ENCODE data around the gene MAML2. TPM values are rescaled to one million over a fixed set of nuclear protein-coding genes. Genes with fewer than 3 reads are reported as not detected.

The MAML2 gene
- total RNA-seq, 1 donor from 2014 or later: 31.5 TPM

DNA sequence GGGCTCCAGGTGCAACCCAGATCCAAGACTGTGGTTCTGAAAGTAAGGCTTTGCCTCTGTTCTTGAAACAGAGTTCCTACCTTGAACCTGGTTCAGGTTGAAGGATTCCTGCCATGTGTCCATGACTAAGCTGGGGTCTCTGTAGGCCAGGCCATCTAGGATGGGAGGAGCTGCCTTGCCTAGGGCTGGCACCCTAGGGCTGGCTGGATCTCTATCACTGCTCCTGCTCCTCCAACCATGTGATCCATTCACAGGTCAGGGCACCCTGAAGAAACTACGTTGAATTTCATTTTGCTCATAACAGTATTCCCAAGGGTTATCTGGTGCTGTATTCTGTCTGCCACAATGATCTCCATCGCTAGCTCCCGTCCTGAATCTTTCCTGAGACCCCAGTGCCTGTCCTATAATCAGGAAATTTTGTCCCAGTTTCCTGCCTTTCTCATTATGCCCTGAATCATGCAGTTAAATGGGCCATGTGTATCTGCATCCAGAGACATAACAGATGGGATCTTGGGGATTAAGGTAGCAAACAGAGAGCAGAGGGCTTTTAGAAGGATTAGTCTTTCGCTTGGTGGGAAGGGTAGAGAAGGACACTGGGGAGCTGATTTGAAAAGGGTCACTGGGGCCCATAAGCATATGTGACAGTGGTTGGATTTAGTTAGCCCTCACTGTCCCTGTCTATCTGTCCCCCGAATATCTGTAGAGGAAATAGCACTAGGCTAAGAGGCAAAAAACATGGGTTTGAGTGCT, 320.9 kb downstream of the MAML2 start:
- ATAC-seq (no peak), DNase-seq (no peak)
- no peaks in the 10 kb centered on the region for H3K27me3 ChIP-seq (ENCODE audit: low read depth)
- no peaks in the 10 kb centered on the region for H3K36me3 ChIP-seq
- H3K4me1 ChIP-seq: no peaks in the 10 kb centered on the region
- no peak overlapping the region for H3K4me3 ChIP-seq
- no peak overlapping the region for H3K27ac ChIP-seq
- H3K9me3 ChIP-seq: no peaks in the 10 kb centered on the region
- TF ChIP-seq, protein P1, sequence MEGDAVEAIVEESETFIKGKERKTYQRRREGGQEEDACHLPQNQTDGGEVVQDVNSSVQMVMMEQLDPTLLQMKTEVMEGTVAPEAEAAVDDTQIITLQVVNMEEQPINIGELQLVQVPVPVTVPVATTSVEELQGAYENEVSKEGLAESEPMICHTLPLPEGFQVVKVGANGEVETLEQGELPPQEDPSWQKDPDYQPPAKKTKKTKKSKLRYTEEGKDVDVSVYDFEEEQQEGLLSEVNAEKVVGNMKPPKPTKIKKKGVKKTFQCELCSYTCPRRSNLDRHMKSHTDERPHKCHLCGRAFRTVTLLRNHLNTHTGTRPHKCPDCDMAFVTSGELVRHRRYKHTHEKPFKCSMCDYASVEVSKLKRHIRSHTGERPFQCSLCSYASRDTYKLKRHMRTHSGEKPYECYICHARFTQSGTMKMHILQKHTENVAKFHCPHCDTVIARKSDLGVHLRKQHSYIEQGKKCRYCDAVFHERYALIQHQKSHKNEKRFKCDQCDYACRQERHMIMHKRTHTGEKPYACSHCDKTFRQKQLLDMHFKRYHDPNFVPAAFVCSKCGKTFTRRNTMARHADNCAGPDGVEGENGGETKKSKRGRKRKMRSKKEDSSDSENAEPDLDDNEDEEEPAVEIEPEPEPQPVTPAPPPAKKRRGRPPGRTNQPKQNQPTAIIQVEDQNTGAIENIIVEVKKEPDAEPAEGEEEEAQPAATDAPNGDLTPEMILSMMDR (IDR thresholded peaks at IDR 0.05): no peak
- intact Hi-C loops (cut with DNase I): no loop called here

GRCh38 chr11:96019810-96020747, 322.9 kb downstream of the MAML2 start:
- intact Hi-C loops (cut with DNase I): no loop called here
- Histone ChIP-seq H3K27ac (no peak overlapping the region), H3K4me1 (no peaks in the 10 kb centered on the region), H3K27me3 (ENCODE audit: low read depth) (no peaks in the 10 kb centered on the region), H3K36me3 (no peaks in the 10 kb centered on the region), H3K9me3 (no peaks in the 10 kb centered on the region), H3K4me3 (no peak overlapping the region)
- DNase-seq (no peak), ATAC-seq (peak in 1 of 2 donors; percentile 55)
- TF ChIP-seq, protein P1 (IDR thresholded peaks at IDR 0.05): no peak

DNA sequence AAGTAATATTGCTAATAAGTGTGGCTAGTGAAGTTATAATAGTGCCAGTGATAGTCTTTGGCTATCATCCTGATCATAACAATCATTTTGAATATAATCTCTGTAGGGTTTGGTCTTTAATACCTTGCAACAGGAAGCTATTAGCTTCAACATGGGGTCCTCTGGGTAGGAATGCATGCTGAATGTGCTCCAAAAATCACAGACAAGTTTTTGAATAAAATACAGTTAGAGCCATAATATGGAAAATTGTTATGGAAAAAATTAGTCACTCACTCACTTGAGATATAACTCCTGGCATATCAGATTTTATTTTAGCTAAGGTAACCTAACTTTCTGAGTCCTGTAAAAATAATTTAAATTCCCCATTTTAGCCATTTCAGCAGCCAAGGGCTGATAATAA, 323.7 kb downstream of the MAML2 start:
- Histone ChIP-seq H3K27ac (no peak overlapping the region), H3K4me3 (no peak overlapping the region), H3K27me3 (ENCODE audit: low read depth) (no peaks in the 10 kb centered on the region), H3K36me3 (no peaks in the 10 kb centered on the region), H3K9me3 (no peaks in the 10 kb centered on the region), H3K4me1 (no peaks in the 10 kb centered on the region)
- ATAC-seq: no peak
- DNase-seq: no peak
- intact Hi-C loops (cut with DNase I): no loop called here
- TF ChIP-seq, protein P1 (IDR thresholded peaks at IDR 0.05): no peak

DNA sequence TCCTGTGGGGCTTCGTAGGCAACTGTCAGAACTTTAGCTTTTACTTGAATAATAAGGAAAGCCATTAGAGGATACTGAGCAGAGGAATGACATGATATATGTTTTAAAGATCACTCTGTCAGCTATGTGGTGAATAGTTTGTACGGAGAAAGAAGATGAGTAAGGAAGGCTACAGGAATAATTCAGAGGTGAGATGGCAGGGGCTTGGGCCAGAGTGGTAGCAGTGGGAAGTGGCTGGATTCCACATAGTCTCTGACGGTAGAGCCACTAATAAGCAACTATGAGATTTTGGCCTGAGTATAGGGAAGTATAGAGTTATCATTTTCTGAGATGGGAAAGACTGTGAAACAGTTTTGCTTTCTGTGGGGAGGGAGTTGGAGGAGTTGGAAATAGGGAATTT, 325.1 kb downstream of the MAML2 start:
- peaks cover 6% of the 10 kb centered on the region for H3K4me1 ChIP-seq
- H3K4me3 ChIP-seq: no peak overlapping the region
- H3K9me3 ChIP-seq: no peaks in the 10 kb centered on the region
- intact Hi-C loops (cut with DNase I): no loop called here
- TF ChIP-seq, protein P1 (IDR thresholded peaks at IDR 0.05): no peak
- DNase-seq: no peak
- no peak for ATAC-seq
- H3K27ac ChIP-seq: no peak overlapping the region
- no peaks in the 10 kb centered on the region for H3K36me3 ChIP-seq
- H3K27me3 ChIP-seq (ENCODE audit: low read depth): no peaks in the 10 kb centered on the region

DNA sequence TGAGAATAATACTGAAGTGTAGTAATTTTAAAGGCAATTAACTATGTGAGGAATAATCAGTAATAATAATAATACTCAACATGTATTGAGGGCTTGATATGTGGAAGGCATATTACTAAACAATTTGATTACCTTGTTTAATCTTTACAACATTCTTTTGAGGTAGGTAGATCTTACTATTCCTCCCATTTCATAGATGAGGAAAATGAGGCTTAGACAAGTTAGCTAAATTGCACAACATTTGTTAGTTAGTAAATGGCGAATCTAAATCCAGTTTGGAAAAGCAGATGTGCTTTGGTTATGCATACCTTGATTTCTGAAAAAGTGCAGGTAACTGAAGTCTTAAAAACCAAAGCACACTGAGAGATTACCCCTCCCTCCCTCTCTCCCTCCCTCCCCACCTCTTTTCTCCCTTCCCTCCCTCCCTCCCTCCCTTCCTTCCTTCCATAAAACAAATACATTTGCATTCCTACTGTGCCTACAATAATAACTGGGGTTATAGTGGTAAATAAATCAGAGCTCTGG, 326.0 kb downstream of the MAML2 start:
- Histone ChIP-seq H3K9me3 (no peaks in the 10 kb centered on the region), H3K27me3 (ENCODE audit: low read depth) (no peaks in the 10 kb centered on the region), H3K4me1 (peaks cover 13% of the 10 kb centered on the region), H3K27ac (no peak overlapping the region), H3K4me3 (no peak overlapping the region), H3K36me3 (no peaks in the 10 kb centered on the region)
- DNase-seq: no peak
- TF ChIP-seq, protein P1 (IDR thresholded peaks at IDR 0.05): no peak
- ATAC-seq: no peak
- intact Hi-C loops (cut with DNase I): no loop called here
